ENCODE measurements around the gene PPFIA3. TPM values are rescaled to one million over a fixed set of nuclear protein-coding genes. Genes with fewer than 3 reads are reported as not detected.
"Not testable (repeated sequence)": the region's sequence is repeated elsewhere in the genome, so short reads cannot be mapped to it uniquely, and the experiment has no call there.

PPFIA3 gene
- total RNA-seq, 1 experiment from 2014 or later, result 56.3 TPM

DNA sequence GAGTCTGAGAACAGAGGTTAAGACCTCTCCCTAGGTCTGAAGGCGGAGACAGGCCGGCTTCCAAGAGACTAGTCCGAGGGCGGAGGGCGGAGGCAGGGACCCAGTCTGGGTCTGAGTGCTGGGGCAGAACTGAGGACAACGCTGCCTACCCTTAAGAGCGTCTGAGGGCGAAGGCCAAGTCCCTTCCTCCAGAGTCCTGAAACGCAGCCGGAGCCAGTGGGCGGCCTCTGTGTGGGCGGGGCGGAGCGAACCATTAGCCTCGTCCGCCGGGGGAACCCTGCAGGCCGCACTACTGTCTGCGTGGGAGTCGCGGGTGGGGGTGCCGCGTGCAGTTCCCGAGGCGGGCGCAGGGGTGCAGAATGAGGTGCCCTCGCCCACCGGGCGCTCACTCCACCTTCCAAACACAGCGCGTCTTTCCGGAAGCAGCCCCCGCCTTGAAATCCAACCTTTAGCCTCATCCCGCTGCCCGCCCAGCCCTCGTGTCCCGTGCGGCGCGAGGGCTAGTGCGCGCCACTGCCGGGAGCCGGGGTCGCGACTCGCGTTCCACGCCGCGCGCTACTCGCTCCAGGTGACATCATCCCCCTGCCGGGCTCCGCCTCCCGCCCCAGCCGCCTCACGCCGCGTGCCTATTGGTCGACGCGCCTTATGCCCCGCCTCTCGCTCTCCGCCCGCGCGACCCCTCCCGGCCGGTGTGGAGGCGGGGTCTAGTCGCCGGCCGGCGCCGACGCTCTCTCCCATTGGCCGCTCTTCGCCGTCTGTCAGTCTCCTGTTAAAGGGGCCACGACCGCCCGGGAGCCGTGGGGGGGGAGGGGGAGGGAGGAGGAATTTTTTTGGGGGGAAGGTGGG lies 556 bp upstream of the PPFIA3 start, which contains the start of gene C19orf73:
Gene C19orf73 (minus strand): TSS at position 579 of the 846 bp plus-strand sequence. CDS start 121 bp downstream, at position 458.
- peak; percentile 78 for ATAC-seq
- Histone ChIP-seq H4K20me1 (ENCODE audit: low read length) (no peaks in the 10 kb centered on the region), H2AFZ (ENCODE audit: low read length) (peak within 1 kb of the TSS; percentile 88), H3K4me2 (ENCODE audit: low read length) (peak within 1 kb of the TSS; percentile 84), H3K27me3 (ENCODE audit: low read length) (no peaks in the 10 kb centered on the region), H3K79me2 (ENCODE audit: low read length) (no peaks in the 10 kb centered on the region), H3K4me3 (ENCODE audit: low read length) (peak within 1 kb of the TSS; percentile 75), H3K36me3 (ENCODE audit: low read depth, low read length) (no peaks in the 10 kb centered on the region), H3K9me3 (ENCODE audit: low read length) (no peaks in the 10 kb centered on the region), H3F3A (ENCODE audit: low read length, unreplicated experiment) (no peaks in the 10 kb centered on the region), H3K4me1 (ENCODE audit: insufficient read depth, low read length) (peaks cover 8% of the 10 kb centered on the region; the same call in 1 of the 2 replicates), H3K27ac (ENCODE audit: low read length) (peak within 1 kb of the TSS; percentile 52; the same call in 1 of the 2 replicates), H3K9ac (ENCODE audit: low read length) (peak within 1 kb of the TSS; percentile 70), H3K9me2 (replicated peaks; ENCODE audit: low read length) (no peaks in the 10 kb centered on the region)
- DNase-seq, result peak; percentile 86
- ChIA-PET POLR2A (ENCODE audit: unreplicated experiment) (no interaction called here), CTCF (no interaction called here)
- intact Hi-C loops (cut with micrococcal nuclease), result no loop called here
- TF ChIP-seq EZH2 (IDR thresholded peaks at IDR 0.05; ENCODE audit: low read length, unreplicated experiment) (no peak), EZH2phosphoT487 (IDR thresholded peaks at IDR 0.05; ENCODE audit: borderline replicate concordance, low read length) (no peak)
- TF ChIP-seq, protein P1, sequence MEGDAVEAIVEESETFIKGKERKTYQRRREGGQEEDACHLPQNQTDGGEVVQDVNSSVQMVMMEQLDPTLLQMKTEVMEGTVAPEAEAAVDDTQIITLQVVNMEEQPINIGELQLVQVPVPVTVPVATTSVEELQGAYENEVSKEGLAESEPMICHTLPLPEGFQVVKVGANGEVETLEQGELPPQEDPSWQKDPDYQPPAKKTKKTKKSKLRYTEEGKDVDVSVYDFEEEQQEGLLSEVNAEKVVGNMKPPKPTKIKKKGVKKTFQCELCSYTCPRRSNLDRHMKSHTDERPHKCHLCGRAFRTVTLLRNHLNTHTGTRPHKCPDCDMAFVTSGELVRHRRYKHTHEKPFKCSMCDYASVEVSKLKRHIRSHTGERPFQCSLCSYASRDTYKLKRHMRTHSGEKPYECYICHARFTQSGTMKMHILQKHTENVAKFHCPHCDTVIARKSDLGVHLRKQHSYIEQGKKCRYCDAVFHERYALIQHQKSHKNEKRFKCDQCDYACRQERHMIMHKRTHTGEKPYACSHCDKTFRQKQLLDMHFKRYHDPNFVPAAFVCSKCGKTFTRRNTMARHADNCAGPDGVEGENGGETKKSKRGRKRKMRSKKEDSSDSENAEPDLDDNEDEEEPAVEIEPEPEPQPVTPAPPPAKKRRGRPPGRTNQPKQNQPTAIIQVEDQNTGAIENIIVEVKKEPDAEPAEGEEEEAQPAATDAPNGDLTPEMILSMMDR (conservative IDR thresholded peaks at IDR 0.05; ENCODE audit: low read depth, low read length), result no peak
- TSS peak; percentile 87 for BruUV-seq (replicated peaks)

DNA sequence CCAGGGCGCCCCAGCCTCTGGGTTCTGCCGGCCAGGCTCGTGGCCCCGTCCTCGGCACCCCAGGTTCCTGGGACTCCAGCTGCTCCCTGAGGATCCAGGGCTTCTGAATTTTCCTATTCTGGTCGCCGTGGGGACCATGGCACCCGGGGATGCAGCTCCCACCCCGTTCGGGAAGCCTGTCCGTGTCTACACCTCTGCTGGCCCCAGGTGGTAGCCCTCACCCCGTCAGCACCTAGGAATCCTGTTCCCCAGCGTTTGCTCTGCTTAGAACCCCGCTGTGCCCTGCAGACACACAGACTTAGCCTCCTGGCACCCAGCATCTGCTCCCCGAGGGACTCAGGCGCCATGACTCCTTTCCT lies 960 bp downstream of the PPFIA3 start:
- ChIA-PET CTCF (interaction anchor here (0.6 kb wide), 1 partner anchor 7 kb away, joined by 3 read pairs; no protein-coding TSS in a partner anchor), POLR2A (ENCODE audit: unreplicated experiment) (interaction anchor here (0.5 kb wide), 1 partner anchor 102 kb away, joined by 3 read pairs; no protein-coding TSS in a partner anchor)
- no peak for TF ChIP-seq EZH2phosphoT487 (IDR thresholded peaks at IDR 0.05; ENCODE audit: borderline replicate concordance, low read length)
- TF ChIP-seq EZH2 (IDR thresholded peaks at IDR 0.05; ENCODE audit: low read length, unreplicated experiment), result no peak
- TF ChIP-seq, protein P1 (conservative IDR thresholded peaks at IDR 0.05; ENCODE audit: low read depth, low read length), result no peak
- no peaks in the 10 kb centered on the region for H3K36me3 ChIP-seq (ENCODE audit: low read depth, low read length)
- no peak overlapping the region for H2AFZ ChIP-seq (ENCODE audit: low read length)
- H3K79me2 ChIP-seq (ENCODE audit: low read length), result no peaks in the 10 kb centered on the region
- no peaks in the 10 kb centered on the region for H3K9me2 ChIP-seq (replicated peaks; ENCODE audit: low read length)
- H3K4me1 ChIP-seq (ENCODE audit: insufficient read depth, low read length), result peaks cover 6% of the 10 kb centered on the region; the same call in 1 of the 2 replicates
- peak overlapping the region; percentile 84; the same call in 1 of the 2 replicates for H3K4me2 ChIP-seq (ENCODE audit: low read length)
- H3F3A ChIP-seq (ENCODE audit: low read length, unreplicated experiment), result no peaks in the 10 kb centered on the region
- BruUV-seq (replicated peaks), result no TSS peak
- H4K20me1 ChIP-seq (ENCODE audit: low read length), result no peaks in the 10 kb centered on the region
- intact Hi-C loops (cut with micrococcal nuclease), result no loop called here
- H3K4me3 ChIP-seq (ENCODE audit: low read length), result no peak overlapping the region
- no peak overlapping the region for H3K9ac ChIP-seq (ENCODE audit: low read length)
- no peak for DNase-seq
- no peak for ATAC-seq
- no peaks in the 10 kb centered on the region for H3K9me3 ChIP-seq (ENCODE audit: low read length)
- H3K27me3 ChIP-seq (ENCODE audit: low read length), result no peaks in the 10 kb centered on the region
- no peak overlapping the region for H3K27ac ChIP-seq (ENCODE audit: low read length)

DNA sequence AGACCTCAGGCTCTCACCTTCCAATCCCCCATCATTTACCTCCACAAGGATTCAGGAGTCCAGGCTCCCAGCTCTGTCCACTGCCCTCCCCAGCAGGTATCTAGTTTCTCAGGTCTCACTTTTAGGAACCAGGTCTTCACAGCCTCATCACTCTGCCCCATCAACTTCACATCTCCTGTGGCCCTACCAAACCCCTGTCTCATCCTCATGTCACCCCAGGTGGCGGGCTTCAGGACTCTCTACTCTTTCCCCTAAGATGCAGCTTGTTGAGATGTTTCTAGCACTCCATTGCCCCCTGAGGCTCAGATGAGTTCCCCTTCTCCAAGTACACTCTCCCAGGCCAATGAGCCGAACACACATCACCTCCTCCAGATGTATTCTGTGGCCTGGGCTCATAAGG lies 1.5 kb downstream of the PPFIA3 start:
- Histone ChIP-seq H3K36me3 (ENCODE audit: low read depth, low read length) (no peaks in the 10 kb centered on the region), H2AFZ (ENCODE audit: low read length) (no peak overlapping the region), H3K4me2 (ENCODE audit: low read length) (no peak overlapping the region), H3F3A (ENCODE audit: low read length, unreplicated experiment) (no peaks in the 10 kb centered on the region), H3K4me3 (ENCODE audit: low read length) (no peak overlapping the region), H3K4me1 (ENCODE audit: insufficient read depth, low read length) (peaks cover 6% of the 10 kb centered on the region; the same call in 1 of the 2 replicates), H3K9me3 (ENCODE audit: low read length) (no peaks in the 10 kb centered on the region), H3K9me2 (replicated peaks; ENCODE audit: low read length) (no peaks in the 10 kb centered on the region), H3K27me3 (ENCODE audit: low read length) (no peaks in the 10 kb centered on the region), H3K27ac (ENCODE audit: low read length) (no peak overlapping the region), H3K79me2 (ENCODE audit: low read length) (no peaks in the 10 kb centered on the region), H3K9ac (ENCODE audit: low read length) (no peak overlapping the region), H4K20me1 (ENCODE audit: low read length) (no peaks in the 10 kb centered on the region)
- ATAC-seq (no peak), DNase-seq (no peak)
- CTCF ChIA-PET, result no interaction called here
- POLR2A ChIA-PET (ENCODE audit: unreplicated experiment), result no interaction called here
- BruUV-seq (replicated peaks), result no TSS peak
- no peak for TF ChIP-seq EZH2phosphoT487 (IDR thresholded peaks at IDR 0.05; ENCODE audit: borderline replicate concordance, low read length)
- TF ChIP-seq EZH2 (IDR thresholded peaks at IDR 0.05; ENCODE audit: low read length, unreplicated experiment), result no peak
- TF ChIP-seq, protein P1 (conservative IDR thresholded peaks at IDR 0.05; ENCODE audit: low read depth, low read length), result no peak
- intact Hi-C loops (cut with micrococcal nuclease), result no loop called here

DNA sequence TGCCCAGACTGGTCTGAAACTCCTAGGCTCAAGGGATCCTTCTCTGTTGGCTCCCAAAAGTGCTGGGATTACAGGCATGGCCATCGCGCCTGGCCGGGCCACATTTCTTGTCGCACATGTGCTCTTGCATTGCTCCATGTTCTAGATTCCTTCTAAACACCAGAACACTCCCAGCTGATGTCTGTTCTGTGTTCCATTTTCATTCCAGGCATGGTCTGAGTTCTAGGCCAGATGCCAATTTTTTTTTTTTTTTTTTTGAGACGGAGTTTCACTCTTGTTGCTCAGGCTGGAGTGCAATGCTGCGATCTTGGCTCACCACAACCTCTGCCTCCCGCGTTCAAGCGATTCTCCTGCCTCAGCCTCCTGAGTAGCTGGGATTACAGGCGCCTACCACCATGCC lies 2.5 kb downstream of the PPFIA3 start:
- H2AFZ ChIP-seq (ENCODE audit: low read length); BruUV-seq (replicated peaks); H3K9me2 ChIP-seq (replicated peaks; ENCODE audit: low read length); POLR2A ChIA-PET (ENCODE audit: unreplicated experiment); intact Hi-C loops (cut with micrococcal nuclease); H3F3A ChIP-seq (ENCODE audit: low read length, unreplicated experiment); DNase-seq; H3K27ac ChIP-seq (ENCODE audit: low read length); H3K27me3 ChIP-seq (ENCODE audit: low read length); H3K4me3 ChIP-seq (ENCODE audit: low read length); H4K20me1 ChIP-seq (ENCODE audit: low read length); CTCF ChIA-PET; H3K36me3 ChIP-seq (ENCODE audit: low read depth, low read length); H3K9me3 ChIP-seq (ENCODE audit: low read length); H3K4me2 ChIP-seq (ENCODE audit: low read length); H3K79me2 ChIP-seq (ENCODE audit: low read length); H3K9ac ChIP-seq (ENCODE audit: low read length); ATAC-seq; H3K4me1 ChIP-seq (ENCODE audit: insufficient read depth, low read length): not testable (repeated sequence)

All from PC-3 (cell line).